GM23338 (cell line): ENCODE results near the gene CAAP1. TPM values are rescaled to one million over a fixed set of nuclear protein-coding genes. Genes with fewer than 3 reads are reported as not detected.

Experiments used
- ATAC-seq: fragments of 200-7000 bp; cut with Tn5 transposase; 3 replicates; pipeline ENCODE4 v1.9.1; 2020
- DNase-seq: peaks from one replicate; pipeline ENCODE4 v3.0.0-alpha.2; 2015; ENCODE audit warnings: low spot score
- H2AFZ ChIP-seq: fragments of 200-600 bp; sonication (generic); 2 replicates; pipeline ENCODE4 v1.8.0; 2016; ENCODE audit warnings: antibody characterized with exemption, mild to moderate bottlenecking, moderate library complexity
- H3F3A ChIP-seq: fragments of 200-600 bp; sonication (generic); replicated peaks from 2 replicates; pipeline ENCODE4 v1.8.0; 2017; ENCODE audit warnings: antibody characterized with exemption, mixed run types, low read depth
- H3K27ac ChIP-seq: fragments of 200-600 bp; sonication (generic); 2 replicates; pipeline ENCODE4 v1.6.1; 2016; ENCODE audit warnings: low read depth
- H3K27me3 ChIP-seq: fragments of 200-600 bp; sonication (generic); 2 replicates; pipeline ENCODE4 v1.8.0; 2016; ENCODE audit warnings: mild to moderate bottlenecking, mixed run types, moderate library complexity; ENCODE audit not compliant: insufficient read depth
- H3K36me3 ChIP-seq: fragments of 200-600 bp; sonication (generic); 2 replicates; pipeline ENCODE4 v1.8.0; 2016; ENCODE audit warnings: mild to moderate bottlenecking; ENCODE audit not compliant: insufficient read depth
- H3K4me1 ChIP-seq: fragments of 200-600 bp; sonication (generic); 2 replicates; pipeline ENCODE4 v1.8.0; 2016; ENCODE audit warnings: mild to moderate bottlenecking, moderate library complexity; ENCODE audit not compliant: insufficient read depth
- H3K4me2 ChIP-seq: fragments of 200-600 bp; sonication (generic); 2 replicates; pipeline ENCODE4 v1.7.1; 2017; ENCODE audit warnings: mixed run types
- H3K4me3 ChIP-seq: fragments of 200-600 bp; sonication (generic); 2 replicates; pipeline ENCODE4 v1.6.1; 2016; ENCODE audit warnings: mixed run types
- H3K79me2 ChIP-seq: fragments of 200-600 bp; sonication (generic); replicated peaks from 2 replicates; pipeline ENCODE4 v1.8.0; 2017; ENCODE audit warnings: mild to moderate bottlenecking; ENCODE audit not compliant: insufficient read depth
- H3K9me2 ChIP-seq: fragments of 200-600 bp; sonication (generic); 2 replicates; pipeline ENCODE4 v1.8.0; 2017; ENCODE audit not compliant: insufficient read depth
- H4K20me1 ChIP-seq: fragments of 200-600 bp; sonication (generic); replicated peaks from 2 replicates; pipeline ENCODE4 v1.8.0; 2017; ENCODE audit warnings: mild to moderate bottlenecking; ENCODE audit not compliant: insufficient read depth
- H3K27ac Mint-ChIP-seq: 2 replicates; pipeline ENCODE4 v1.8.0; 2020; ENCODE audit warnings: inconsistent platforms, mild to moderate bottlenecking, moderate library complexity, mixed read lengths
- H3K27me3 Mint-ChIP-seq: 3 replicates; pipeline ENCODE4 v1.8.0; 2022; ENCODE audit warnings: low read depth, mild to moderate bottlenecking, moderate library complexity, mixed read lengths, inconsistent platforms; ENCODE audit not compliant: insufficient read depth, poor library complexity
- H3K36me3 Mint-ChIP-seq: 3 replicates; pipeline ENCODE4 v1.8.0; 2021; ENCODE audit warnings: low read depth, mild to moderate bottlenecking, inconsistent platforms, moderate library complexity, mixed read lengths
- H3K4me1 Mint-ChIP-seq: 3 replicates; pipeline ENCODE4 v1.8.0; 2020; ENCODE audit warnings: mild to moderate bottlenecking, inconsistent platforms, mixed read lengths
- H3K4me3 Mint-ChIP-seq: 3 replicates; pipeline ENCODE4 v1.8.0; 2021; ENCODE audit warnings: moderate library complexity, mild to moderate bottlenecking, inconsistent platforms, mixed read lengths
- H3K9me3 Mint-ChIP-seq: 3 replicates; pipeline ENCODE4 v1.8.0; 2020; ENCODE audit warnings: moderate library complexity, mild to moderate bottlenecking, inconsistent platforms, mixed read lengths
- CREB1 ChIP-seq: fragments of 250-450 bp; sonication (Bioruptor Pico); IDR thresholded peaks from 2 replicates; pipeline ENCODE4 v1.5.0; 2020; ENCODE audit warnings: low read depth, mild to moderate bottlenecking, moderate library complexity
- EZH2 ChIP-seq: fragments of 200-600 bp; sonication (generic); IDR thresholded peaks from one replicate; pipeline ENCODE4 v1.8.0; 2017; ENCODE audit warnings: antibody characterized with exemption, mild to moderate bottlenecking, low read depth; ENCODE audit not compliant: unreplicated experiment
- NANOG ChIP-seq: IDR thresholded peaks from 2 replicates; pipeline ENCODE4 v1.6.1; 2016; ENCODE audit warnings: antibody characterized with exemption, borderline replicate concordance
- STAT1 ChIP-seq: IDR thresholded peaks from one replicate; pipeline ENCODE4 v1.6.1; 2016; ENCODE audit warnings: antibody characterized with exemption; ENCODE audit not compliant: unreplicated experiment
- ZNF114 ChIP-seq: fragments of 250-450 bp; sonication (Bioruptor Pico); IDR thresholded peaks from 2 replicates; pipeline ENCODE4 v1.5.0; 2020; ENCODE audit warnings: mild to moderate bottlenecking, moderate library complexity
- ZNF331 ChIP-seq: fragments of 250-450 bp; sonication (Bioruptor Pico); IDR thresholded peaks from 2 replicates; pipeline ENCODE4 v1.5.0; 2020; ENCODE audit warnings: low read depth, mild to moderate bottlenecking, moderate library complexity
- polyA plus RNA-seq: library from polyadenylated mRNA; unstranded; fragments of >200 nt; fragmentation: Nextera tagmentation; extraction: Ambion mirVana; gene quantifications from 2 replicates; pipeline ENCODE4 v1.2.1, GENCODE V29; 2016
- total RNA-seq: library from RNA; depleted of rRNA; stranded (reverse); fragments of >200 nt; shearing (Covaris generic); gene quantifications from 2 replicates; pipeline ENCODE4 v1.2.3, GENCODE V29; 2014
- TF ChIP-seq, protein P1 (sequence below): IDR thresholded peaks from one replicate; pipeline ENCODE4 v1.6.1; 2018; ENCODE audit warnings: antibody characterized with exemption; ENCODE audit not compliant: unreplicated experiment
- TF ChIP-seq, protein P2 (sequence below): IDR thresholded peaks from 2 replicates; pipeline ENCODE4 v1.6.1; 2016; ENCODE audit warnings: antibody characterized with exemption

CAAP1 gene
- total and polyA plus RNA-seq, 2 experiments from 2014 or later: 47.9 to 59.7 TPM

DNA sequence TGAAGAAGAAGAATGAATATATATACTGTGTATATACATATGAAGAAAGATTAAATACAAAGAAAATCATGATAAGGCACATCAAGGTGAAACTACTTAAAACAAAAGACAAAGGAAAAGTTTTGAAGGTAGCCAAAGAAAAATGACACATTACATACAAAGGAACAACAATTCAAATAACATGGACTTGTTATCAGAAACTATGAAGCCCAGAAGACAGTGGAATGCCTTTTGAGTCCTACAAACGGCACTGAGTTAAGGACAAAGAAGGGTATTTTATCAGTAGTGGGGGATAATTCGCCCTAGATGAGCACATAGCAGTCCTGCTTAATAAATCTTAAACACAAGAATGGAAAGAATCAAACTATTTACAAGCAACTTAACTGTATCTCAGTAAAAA, 77.8 kb downstream of the CAAP1 start (continued):
- TF ChIP-seq, protein P1, sequence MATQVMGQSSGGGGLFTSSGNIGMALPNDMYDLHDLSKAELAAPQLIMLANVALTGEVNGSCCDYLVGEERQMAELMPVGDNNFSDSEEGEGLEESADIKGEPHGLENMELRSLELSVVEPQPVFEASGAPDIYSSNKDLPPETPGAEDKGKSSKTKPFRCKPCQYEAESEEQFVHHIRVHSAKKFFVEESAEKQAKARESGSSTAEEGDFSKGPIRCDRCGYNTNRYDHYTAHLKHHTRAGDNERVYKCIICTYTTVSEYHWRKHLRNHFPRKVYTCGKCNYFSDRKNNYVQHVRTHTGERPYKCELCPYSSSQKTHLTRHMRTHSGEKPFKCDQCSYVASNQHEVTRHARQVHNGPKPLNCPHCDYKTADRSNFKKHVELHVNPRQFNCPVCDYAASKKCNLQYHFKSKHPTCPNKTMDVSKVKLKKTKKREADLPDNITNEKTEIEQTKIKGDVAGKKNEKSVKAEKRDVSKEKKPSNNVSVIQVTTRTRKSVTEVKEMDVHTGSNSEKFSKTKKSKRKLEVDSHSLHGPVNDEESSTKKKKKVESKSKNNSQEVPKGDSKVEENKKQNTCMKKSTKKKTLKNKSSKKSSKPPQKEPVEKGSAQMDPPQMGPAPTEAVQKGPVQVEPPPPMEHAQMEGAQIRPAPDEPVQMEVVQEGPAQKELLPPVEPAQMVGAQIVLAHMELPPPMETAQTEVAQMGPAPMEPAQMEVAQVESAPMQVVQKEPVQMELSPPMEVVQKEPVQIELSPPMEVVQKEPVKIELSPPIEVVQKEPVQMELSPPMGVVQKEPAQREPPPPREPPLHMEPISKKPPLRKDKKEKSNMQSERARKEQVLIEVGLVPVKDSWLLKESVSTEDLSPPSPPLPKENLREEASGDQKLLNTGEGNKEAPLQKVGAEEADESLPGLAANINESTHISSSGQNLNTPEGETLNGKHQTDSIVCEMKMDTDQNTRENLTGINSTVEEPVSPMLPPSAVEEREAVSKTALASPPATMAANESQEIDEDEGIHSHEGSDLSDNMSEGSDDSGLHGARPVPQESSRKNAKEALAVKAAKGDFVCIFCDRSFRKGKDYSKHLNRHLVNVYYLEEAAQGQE: no peak
- no peak for TF ChIP-seq EZH2

DNA sequence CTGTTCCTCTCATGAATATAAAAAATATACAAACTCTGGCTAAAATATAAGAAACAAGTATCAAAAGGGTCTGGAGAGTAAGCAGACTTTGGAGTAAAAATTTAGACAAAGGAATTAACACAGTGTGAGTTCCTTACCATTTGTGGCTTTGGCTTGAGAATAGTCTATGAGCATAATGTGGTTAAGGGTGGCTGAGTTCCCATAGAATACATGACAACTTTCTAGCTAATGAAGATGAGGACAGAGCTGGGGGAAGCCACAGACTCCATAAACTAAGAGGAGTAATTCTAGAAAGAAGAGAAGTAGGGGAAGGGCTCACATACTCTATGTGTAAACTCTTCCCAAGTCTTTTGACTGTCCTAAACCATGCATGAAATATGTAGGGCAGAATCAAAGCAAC, 79.4 kb downstream of the CAAP1 start:
- Histone ChIP-seq H3K79me2 (no peaks in the 10 kb centered on the region), H3K4me1 (no peaks in the 10 kb centered on the region), H3K4me3 (no peak overlapping the region), H3K9me2 (peaks cover 4% of the 10 kb centered on the region), H3K27ac (no peak overlapping the region), H3K27me3 (no peaks in the 10 kb centered on the region), H3K36me3 (no peaks in the 10 kb centered on the region), H3F3A (no peaks in the 10 kb centered on the region), H4K20me1 (no peaks in the 10 kb centered on the region), H3K4me2 (no peak overlapping the region), H2AFZ (no peak overlapping the region)
- H3K27ac Mint-ChIP-seq: no peak overlapping the region
- H3K36me3 Mint-ChIP-seq: no peaks in the 10 kb centered on the region
- ATAC-seq (no peak), DNase-seq (no peak)
- TF ChIP-seq ZNF114 (CRISPR knock-in tag) (no peak), NANOG (no peak), ZNF331 (CRISPR knock-in tag) (no peak), STAT1 (no peak), CREB1 (CRISPR knock-in tag) (no peak)
- TF ChIP-seq, protein P1: no peak
- TF ChIP-seq, protein P2, sequence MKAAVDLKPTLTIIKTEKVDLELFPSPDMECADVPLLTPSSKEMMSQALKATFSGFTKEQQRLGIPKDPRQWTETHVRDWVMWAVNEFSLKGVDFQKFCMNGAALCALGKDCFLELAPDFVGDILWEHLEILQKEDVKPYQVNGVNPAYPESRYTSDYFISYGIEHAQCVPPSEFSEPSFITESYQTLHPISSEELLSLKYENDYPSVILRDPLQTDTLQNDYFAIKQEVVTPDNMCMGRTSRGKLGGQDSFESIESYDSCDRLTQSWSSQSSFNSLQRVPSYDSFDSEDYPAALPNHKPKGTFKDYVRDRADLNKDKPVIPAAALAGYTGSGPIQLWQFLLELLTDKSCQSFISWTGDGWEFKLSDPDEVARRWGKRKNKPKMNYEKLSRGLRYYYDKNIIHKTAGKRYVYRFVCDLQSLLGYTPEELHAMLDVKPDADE: no peak
- no peaks in the 10 kb centered on the region for H3K9me3 Mint-ChIP-seq
- no peak overlapping the region for H3K4me3 Mint-ChIP-seq
- H3K4me1 Mint-ChIP-seq: no peaks in the 10 kb centered on the region
- H3K27me3 Mint-ChIP-seq: peaks cover 1% of the 10 kb centered on the region
